ENCODE measurements around the gene BORCS6.

The BORCS6 gene

DNA sequence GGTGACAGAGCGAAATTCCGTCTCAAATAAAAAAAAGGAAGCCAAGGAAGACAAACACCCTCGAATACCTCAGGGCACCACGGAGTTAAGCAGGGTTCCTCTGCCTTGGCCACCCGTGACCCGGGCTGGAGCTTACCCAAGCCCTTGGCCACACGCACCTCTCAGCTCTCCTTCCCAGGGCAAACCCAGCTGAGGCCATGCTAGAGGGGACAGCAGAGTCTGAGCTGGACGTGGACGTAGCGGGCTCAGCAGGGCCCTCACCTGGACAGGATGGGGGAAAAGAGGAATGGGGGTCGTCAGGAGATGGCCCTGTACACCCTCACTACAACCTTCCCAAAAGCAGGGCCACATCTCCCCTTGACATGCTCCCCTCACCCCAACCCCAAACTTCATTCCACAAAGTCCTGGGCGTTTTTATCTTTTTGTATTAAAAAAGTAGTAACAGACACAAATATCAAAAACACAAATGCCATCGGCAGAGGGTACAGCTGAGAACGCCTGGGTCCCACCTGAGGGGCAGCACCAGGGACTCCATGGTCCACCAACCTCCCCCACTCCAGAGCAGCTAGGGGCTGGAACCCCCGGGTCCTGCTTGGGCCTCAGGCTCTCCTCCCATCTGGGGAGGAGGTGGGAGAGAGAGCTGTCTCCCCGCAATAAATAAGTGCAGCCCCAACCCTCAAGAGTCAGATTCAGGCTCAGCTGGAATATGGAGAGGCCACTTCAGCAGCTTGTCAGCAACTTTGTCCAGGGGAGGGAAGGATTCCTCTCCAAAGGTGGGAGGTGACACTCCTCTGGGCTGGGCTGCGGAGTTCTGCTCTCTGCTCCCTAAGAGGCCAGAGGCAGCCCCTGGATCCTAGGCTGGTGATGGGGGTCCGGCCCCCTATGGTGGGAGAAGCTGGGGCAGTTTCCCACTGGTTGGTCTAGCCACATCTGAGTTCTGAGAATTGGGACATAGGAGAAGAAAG is 49.6 kb downstream of the BORCS6 start:
- DNase-seq = no peak

DNA sequence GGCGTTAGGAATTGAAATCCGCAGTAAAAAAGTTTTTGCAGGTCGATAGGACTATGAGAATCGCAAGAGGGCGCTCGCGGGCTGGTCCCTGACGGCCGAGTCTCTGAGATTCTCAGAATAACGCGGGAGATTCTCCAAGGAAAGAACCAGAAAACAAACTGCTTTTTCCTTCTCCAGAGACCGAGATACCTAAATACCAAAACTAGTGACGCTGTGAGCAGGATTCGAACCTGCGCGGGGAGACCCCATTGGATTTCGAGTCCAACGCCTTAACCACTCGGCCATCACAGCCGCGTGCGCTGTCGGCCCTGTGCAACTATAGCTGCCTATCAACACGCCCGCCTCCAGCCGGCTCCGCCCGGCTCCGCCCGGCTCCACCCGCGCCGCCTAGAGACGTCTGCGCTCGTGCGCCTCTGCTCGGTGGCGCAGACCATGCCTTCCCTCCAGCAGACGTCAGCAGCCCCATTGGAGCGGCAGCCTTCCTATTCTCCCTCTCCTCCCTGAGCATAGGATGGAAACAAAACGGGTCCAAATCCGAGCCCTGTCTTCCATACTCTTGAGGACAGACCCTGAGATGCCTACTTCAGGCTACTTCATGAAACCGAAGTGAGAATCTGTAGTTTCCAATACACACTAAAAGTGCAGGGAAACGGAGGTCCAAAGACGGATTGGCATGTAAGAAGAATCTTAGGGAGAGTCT is 51.2 kb downstream of the BORCS6 start:
- peak; percentile 100 for DNase-seq

DNA sequence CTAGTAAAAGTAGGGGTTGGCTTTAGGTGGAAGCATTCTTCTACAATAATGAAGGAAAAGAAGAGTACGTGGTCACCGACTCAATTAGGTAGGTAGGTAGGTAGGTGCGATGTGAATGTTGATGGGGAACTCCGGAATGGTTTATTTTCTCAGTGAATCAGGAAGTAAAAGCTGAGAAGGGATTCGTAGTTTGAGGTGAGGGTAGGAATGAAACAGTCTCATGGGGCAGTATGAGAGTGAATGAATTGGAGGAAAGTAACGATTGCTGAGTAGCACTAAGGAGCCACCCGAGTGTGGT is 51.7 kb downstream of the BORCS6 start:
- no peak for DNase-seq
